HG03108 (cell line): ENCODE measurements around the gene INS.
"Not testable (repeated sequence)": the region's sequence is repeated elsewhere in the genome, so short reads cannot be mapped to it uniquely, and the experiment has no call there.

Experiments used
- ATAC-seq: cut with Tn5 transposase; IDR thresholded peaks from one replicate; pipeline ENCODE4 v1.9.1; 2021; ENCODE audit warnings: moderate library complexity; ENCODE audit not compliant: unreplicated experiment

Gene INS

DNA sequence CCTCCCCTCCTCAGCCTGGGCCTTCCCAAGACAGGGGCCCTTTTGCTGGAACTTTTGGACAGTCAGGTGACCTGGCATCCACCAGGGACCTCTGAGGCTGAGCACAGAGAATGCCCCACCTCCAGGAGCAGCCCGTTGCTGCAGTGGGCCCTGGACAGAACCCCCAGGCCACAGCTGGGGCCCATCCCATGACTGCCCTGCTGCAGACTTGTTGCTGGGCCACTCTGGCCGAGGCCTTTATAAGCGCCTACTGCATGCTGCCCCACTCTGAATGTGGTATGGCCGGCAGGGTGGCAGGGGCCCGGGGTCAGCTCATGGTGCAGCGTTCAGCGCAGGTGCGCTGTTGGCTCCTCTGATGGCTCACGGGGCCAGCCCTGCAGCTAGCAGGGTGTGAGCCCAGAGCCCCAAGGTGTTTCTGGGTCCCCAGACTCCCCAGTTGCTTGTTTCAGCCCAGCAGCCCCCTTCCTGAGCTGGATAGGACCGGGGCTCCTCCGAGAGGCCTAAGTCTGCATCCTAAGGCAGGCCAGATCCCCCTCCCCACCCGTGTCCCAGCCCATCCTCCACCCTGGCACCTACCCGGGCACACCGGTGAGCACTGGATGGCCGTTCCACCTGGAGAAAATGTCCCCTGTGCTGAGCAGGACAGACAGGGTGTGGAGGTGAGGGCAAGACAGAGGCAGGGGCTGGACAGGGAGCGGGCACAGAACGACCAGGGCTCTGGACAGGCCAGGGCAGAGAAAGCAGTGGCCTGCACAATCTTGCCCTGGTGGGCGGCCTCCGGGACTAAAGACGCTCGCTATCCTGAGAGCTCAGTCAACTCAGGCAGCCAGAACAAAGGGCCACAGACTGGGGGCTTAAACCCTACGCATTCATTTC lies 38.7 kb upstream of the INS start:
- ATAC-seq = no peak

DNA sequence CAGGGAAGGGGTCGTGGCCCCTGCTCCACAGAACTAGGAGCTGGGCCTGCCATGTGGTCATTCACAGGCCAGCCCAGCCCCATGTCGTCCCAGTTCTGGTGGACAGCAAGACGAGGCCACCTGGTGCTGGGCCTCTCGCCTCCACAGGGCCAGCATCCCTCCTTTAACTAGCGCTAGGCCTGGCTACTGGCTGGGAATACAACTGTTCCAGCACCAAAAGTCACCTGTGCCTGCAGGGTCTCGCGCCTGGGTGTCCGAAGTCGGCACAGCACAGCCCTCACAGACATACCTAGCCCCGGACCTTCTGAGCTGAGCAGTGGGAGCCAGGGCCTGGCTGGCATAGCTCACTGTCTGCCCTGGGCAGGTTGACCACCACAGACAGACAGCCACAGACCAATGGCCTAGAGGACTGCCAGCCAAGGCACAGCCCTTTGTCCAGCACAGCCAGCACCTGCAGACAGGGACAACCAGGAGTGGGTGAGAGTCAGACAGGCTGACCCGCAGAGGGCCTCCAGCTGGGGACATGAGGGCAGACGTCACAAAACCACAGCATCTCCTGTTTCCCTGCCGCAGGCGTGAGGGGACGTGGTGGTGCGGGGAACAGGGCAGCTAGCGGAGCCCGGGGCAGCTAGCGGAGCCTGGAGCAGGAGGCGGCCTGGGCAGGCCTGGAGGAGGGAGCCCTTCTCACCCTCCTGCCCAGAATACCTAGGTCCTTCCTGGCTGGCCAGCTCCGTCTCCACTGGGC lies 37.8 kb upstream of the INS start:
- no peak for ATAC-seq

DNA sequence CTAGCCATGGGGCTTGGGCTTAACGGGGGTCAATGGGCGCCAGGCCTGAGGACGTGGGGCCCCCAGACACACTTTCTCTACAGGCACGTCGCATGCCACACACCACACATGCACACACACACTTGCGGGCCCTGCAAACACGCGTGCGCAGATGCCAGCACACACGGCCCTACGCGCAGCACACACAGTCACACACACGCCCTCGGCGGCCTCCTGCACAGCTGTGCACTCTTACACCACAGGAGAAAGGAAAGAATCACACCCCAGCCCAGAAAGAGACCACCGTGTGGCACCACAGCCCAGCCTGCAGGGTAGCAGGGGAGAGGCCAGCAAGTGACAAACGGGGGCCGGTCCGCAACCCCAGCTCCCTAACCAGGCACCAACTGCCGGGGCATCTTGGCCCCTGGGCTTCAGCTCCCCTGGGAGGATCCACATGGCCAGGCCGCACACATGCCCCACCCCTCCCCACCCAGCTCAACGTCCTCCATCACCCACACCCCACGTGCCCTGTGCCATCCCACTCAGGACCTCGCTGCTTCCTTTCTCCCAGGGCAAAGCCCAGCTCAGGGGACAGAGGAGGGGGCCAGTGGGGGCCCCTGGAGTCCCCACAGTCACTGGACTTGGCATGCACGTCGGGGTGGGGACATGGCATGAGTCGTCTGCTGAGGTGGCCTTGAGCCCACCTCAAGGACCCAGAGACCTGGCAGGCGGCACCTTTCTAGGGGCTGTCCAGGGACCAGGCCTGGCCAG lies 36.9 kb upstream of the INS start:
- no peak for ATAC-seq

DNA sequence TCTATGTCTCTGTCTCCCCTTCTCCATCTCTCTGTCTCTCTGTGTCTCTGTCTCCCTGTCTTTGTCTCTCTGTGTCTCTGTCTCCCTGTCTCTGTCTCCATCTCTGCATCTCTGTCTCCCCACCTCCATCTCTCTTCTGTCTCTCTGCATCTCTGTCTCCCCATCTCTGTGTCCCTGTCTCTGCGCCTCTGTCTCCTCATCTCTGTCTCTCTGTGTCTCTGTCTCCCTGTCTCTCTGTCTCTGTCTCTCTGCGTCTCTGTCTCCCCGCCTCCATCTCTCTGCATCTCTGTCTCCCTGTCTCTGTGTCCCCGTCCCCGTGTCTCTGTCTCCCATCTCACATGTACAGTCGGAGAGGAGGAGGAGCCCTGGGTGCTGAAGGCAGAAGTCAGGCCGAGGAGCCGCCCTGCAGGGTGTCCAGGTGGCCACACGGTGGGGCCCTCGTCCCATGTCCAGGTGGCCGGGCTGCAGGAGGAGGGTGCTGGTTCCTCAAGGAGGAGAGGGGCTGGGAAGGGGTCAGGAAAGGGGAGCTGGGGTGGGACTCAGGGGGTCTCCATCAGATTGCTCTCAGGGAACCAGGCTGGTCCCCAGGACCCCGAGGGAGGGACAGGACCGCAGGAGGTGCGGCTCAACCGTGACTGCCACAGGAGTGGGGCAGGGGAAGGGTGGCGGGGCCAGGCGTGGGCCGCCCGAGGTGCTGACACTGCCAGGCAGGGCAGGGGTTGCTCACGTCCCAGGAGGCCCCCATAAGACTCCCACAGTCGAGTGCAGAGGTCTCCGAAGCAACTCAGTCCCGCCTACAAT lies 36.2 kb upstream of the INS start:
- ATAC-seq = no peak

DNA sequence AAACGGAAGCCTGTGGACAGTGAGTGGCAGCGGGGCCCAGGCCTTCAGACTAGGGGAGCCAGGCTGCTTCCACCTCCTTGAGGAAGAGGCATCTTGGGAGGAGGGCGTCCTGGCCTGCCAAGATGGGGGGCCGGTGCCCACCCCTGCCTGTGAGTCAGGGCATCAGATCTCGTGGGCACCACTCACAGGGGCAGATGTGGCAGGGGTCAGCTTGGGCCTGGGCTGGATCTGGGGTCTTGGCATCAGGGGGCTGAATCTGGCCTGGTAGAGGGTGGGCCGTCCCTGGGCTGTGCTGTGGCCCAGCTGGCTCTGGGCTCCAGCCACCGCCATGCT lies 34.7 kb upstream of the INS start:
- ATAC-seq = no peak

DNA sequence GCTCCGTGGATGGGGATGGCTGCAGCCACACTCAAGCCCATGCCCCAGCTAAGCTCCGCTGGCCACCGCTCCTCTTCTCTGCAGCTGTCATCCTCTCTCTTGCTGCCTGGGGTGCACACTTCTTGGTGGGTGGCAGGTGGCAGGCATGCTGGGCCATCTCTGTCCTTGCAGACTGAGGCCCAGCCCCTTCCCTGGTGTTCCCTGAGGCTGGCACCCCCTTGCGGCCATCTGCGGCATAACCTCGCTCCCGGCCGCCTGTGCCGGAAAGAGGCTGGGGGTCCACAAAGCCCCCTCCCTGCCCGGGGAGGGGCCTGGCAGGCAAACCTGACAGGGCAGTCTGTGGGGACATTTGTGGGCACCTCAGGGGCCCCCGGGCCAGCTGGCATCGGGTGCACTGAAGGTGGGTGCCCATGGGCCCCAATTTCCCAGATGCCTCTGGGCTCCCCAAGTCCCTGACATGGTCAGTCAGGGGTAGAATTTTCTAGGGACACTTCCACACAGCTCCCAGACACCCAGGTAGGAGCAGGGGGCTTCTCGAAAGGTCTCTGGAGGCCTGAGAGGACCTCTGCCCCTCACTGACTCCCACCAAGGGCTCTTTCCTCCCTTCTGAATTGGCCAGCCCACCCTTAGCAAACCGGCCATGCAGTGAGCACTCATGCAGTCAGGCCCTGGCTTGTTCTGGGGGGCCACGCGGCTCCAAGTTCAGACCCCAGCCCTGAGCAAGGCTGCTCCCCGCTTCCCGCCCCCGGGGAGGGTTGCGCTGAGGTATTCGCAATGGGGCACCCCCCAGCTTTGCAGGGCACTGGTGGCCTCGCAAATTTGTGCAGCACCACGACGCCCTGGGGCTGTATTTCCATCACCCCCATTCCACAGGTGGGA lies 34.1 kb upstream of the INS start:
- no peak for ATAC-seq

DNA sequence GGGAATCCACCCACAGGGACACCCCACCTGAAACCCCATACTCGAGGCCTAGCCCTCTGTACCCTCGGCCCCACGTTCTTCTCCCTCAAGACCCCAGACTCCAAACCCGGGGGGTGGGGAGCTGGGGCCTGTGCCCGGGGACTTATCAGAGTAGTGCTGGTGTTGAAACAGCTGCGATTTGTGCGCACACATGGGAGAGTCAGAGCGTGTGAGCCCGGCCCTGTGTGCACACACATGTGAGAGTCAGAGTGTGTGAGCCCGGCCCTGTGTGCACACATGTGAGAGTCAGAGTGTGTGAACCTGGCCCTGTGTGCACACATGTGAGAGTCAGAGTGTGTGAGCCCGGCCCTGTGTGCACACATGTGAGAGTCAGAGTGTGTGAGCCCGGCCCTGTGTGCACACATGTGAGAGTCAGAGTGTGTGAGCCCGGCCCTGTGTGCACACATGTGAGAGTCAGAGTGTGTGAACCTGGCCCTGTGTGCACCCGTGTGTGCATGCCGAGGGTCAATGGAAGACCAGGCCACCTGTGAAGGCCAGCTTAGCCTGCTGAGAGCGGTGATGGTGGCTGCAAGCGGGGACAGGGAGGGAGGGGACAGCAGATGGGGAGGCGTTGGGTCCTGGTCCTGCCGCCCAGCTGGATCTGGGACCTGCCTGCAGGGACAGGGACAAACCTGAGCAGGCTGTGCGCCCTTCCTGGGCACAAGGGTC lies 33.0 kb upstream of the INS start:
- not testable (repeated sequence) for ATAC-seq

DNA sequence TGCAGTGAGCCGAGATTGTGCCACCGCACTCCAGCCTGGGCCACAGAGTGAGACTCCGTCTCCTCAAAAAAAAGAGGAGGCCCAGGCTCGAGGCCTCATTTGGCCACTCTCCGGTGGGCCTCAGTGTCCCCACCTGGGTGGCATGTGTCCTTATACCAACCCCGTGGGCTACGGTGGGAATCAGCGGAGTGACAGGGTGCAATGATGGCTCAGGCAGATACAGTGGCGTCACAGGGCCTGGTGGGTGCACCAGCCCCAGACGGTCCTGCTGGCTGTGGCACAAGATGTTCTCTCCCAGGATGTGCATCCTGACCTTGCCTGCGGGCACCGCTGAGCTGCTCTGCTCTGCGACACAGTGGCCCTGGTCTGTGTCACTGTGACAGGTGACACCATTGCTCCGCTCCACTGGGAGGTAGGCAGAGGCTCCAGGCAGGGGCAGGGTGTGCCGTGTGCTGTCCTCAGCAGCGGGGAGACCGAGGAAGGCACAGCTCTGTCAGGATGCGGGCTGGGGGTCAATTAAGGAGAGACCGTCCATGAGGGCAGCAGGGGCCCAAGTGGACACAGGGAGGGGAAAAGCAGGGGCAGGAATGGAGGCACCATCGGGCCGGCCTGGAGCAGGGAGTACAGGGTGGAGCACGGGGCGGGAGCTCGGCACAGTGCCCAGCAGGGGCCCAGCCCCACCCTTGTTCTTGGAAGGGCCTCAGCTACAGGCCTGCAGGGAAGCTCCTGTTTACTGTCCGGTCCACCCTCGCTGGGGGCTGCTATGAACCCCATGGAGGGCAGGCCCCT lies 32.3 kb upstream of the INS start:
- no peak for ATAC-seq

DNA sequence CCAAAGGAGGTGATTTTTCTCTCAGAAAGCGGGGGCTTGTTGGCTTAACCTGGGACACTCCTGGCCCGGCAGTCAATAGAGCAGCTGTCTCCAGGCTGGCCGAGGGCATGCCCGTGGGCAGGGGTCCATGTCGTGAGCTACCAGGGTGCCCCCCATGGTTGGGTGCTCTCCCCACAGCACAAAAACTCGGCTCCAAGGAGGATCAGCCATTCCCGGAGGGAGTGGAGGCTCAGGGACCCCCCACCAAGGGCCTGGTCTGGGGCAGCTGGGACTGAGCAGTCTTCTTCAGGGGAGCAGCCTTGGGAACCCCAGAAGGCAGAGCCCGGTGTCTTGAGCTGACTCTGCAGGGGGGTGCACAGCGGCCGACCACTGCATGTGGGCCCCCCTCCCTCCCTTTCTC lies 31.4 kb upstream of the INS start:
- ATAC-seq = no peak

DNA sequence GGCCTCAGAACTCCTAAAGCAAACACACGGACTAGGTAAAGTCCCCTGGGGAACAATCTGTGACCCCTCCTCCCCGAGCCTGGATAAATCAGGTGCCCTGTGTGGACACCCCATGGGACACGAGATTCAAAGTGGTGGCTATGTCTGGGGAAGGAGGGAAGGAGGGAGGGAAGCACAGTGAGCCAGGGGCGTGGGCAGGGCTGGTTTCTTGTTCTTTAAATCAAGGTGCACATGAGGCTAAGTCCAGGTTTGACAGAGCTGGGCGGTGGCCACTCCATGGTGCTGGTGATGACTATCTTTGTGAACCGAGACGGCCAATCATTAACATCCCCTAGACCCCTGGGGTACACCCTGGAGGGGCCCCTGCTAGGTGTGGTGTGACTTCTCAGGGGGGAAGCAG lies 30.9 kb upstream of the INS start:
- no peak for ATAC-seq

DNA sequence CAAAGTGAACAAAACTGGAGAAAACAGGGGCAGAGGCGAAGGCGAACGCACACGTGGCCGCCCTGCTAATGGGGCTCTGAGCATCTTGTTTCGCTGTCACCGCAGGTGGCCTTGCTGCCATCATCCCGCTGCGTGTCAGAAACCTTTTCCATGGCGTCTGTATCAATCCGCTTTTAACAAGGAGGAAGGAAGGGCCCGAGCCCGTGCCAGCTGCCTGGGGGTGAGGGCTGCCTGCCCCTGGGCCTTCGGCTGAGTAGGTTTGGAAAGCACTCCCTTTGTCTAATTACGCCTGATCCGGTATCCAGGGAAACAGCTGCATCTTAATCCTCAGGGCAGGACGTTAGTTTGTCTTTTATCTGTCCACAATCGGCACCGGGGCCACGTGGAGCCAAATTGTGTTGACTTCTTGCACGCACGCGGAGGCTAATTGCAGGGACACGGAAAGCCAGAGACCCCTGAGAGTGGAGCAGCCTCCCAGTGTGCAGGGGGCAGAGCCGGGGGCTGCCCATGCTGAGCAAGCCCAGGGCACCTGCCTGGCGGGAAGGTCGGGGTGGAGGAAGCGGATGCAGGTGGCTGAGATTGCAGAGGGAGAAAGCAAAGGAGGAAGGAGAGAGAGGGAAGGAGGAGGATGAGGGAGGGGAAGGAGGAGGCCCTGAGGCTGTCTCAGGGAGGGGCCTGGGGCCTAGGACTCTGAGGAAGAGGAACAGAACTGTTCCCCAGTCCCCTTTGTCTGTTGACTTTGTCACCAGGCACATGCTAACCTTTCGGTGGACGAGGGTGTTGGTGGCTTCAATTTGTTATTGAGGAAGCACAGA lies 29.9 kb upstream of the INS start:
- no peak for ATAC-seq

DNA sequence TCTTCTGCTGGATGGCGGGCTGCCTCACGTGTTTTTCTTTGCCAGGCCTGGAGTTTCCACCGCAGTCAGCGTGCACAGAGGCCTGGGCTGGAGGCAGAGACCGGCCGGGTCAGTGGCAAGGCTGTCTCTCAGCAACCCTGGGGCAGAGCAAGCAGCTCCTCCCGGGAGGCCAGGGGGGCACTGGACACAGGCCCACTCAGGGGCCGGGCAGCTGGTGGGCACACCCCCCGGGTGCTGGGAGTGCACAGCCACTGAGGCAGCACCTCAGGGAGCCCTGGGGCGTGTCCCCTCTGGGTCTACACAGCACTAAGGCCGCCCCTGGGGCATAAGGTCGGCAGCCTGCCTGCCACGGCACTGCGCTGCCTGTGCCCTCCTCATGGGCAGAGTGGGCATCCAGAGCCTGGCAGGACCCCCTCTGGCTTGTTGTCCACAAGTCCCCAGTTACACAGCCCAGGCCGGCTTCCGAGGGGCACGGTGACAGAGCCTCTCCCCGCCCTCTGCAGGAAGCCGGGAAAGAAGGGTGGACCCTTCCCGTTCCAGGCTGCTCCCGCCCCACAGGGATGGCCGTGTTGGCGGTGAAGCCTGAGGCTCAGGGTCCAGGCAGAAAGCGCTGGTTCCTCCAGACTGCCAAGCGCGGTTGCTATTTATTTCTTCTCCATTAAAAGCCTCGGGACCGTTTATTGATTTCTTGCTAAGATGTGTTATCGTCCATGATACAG lies 29.1 kb upstream of the INS start:
- ATAC-seq = no peak

DNA sequence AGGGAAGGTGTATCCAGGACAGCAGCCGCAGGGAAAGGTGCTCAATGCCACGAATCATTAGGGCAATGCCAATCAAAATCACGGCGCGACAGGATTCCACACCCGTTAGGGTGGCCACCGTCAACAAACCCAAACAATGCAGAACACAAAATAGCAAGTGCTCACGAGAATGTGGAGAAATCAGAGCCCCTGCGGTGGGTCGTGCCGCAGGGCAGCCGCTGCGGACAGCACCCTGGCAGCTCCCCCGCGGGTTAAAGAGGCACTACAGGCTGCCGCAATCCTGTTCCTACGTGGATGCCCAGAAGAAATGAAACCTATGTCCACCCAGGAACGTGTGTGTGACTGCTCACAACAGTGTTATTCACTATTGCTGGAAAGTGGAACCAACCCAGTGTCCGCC lies 27.7 kb upstream of the INS start:
- no peak for ATAC-seq

DNA sequence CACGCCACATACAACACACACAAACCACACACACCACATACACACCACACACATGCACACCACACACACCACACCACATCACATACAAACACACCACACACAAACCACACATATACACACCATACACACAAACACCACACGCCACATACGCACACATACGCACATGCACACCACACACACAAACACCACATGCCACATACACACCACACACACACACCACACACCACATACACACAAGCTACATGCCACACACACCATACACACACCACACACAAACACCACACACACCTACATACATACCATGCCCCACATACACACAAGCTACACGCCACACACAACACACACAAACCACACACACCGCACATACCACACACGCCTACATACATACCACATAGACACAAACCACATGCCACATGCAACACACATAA lies 26.3 kb upstream of the INS start:
- no peak for ATAC-seq

DNA sequence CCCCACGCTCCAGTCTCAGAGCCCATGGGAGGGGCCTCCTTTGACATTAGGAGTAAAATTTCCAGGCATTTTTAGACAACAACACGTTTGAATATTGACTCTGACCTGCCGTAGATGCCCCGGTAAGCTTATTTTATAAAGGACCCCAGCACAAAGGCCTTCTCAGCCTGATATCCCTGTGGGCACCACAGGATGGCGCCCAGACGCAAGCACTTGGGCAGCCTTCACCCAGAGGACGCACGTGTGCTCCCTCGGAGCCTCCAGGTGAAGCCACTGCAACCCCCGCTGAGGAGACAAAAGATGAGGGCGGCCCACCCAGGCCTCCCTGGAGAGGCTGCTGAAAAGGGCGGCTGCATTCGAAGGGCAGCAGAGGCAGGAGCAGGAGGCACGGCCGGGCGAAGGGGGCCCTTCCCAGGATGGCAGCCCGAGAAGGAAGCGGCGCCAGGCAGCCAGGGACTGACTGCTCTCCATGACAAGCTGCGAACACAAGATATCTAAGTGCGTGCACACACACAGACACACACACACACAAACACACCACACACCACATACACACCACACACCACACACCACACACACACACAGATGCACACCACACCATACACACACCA lies 25.8 kb upstream of the INS start:
- ATAC-seq = no peak

DNA sequence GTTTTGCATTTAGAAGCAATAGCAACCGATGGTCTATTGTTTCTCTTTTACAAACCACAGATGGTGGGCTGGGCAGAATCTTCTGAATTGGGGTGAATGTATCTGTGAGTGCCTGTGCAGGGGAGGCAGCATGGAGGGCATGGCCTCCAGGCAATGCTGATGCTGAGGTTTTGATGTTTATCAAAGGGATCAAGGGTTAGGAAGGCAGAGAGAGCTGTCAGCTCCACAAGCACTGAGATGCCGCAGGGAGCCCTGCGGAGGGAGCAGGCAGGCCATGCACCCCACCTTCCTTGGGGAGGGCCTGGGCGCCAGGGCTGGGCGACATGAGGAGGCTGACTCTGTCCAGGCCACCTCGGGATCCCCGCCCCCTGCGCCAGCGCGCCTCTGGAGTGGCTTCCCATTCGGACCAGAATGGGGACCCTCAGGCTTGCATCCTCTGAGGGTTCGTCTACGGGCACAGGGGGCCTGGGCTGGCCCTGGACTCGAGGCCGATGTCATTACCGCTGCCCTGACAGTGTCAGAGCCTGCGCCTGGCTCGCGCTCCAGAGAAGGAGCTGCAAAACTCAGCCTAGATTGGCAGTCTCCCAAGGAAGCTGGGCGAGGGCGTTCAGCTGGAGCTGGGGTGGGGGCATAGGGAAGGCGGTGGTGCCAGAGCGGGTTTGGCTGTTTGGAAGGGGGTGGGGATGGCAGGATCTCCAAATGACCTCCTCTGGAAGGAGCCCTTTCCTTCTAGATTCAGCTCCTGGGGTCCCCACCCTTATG lies 24.5 kb upstream of the INS start:
- ATAC-seq = no peak
